A549 (cell line): ENCODE data around the gene MUC4.

Experiments used
- CEBPB ChIP-seq, 2 experiments: fragments of >200 bp in 1 of 2; sonication (Bioruptor Twin) in 1 of 2; formaldehyde crosslinking in 1 of 2; IDR thresholded peaks; 2 replicates each; pipeline ENCODE4 v1.6.1; 2012 to 2016
- EP300 ChIP-seq, 2 experiments: fragments of >200 bp; sonication (Bioruptor Twin); formaldehyde crosslinking; IDR thresholded peaks; 2 replicates in 1 of 2; 3 replicates in 1 of 2; pipeline ENCODE4 v1.6.1; 2016 to 2017
- JUN ChIP-seq, 2 experiments: fragments of >200 bp; sonication (Bioruptor Twin); formaldehyde crosslinking; IDR thresholded peaks; 2 replicates in 1 of 2; 3 replicates in 1 of 2; pipeline ENCODE4 v1.6.1; 2016 to 2017
- MAFK ChIP-seq: fragments of 450-650 bp; IDR thresholded peaks from 2 replicates; pipeline ENCODE4 v1.6.1; 2014; ENCODE audit not compliant: partially characterized antibody
- MAZ ChIP-seq: fragments of 150-350 bp; IDR thresholded peaks from 2 replicates; pipeline ENCODE4 v1.6.1; 2014; ENCODE audit warnings: antibody characterized with exemption, low read depth, low read length, borderline replicate concordance
- NR3C1 ChIP-seq: fragments of >200 bp; sonication (Bioruptor Twin); formaldehyde crosslinking; IDR thresholded peaks from 3 replicates; pipeline ENCODE4 v1.6.1; 2017
- POLR2A ChIP-seq: IDR thresholded peaks from 2 replicates; pipeline ENCODE4 v1.6.1; 2012; ENCODE audit warnings: mild to moderate bottlenecking, low read length
- RFX5 ChIP-seq: fragments of 450-650 bp; IDR thresholded peaks from 2 replicates; pipeline ENCODE4 v1.7.1; 2014; ENCODE audit warnings: antibody characterized with exemption, mild to moderate bottlenecking, moderate library complexity
- TFCP2L1 ChIP-seq: fragments of 250-450 bp; sonication (Bioruptor Pico); IDR thresholded peaks from 2 replicates; pipeline ENCODE4 v1.5.0; 2021; ENCODE audit warnings: mild to moderate bottlenecking
- ZFP36 ChIP-seq: fragments of 450-650 bp; IDR thresholded peaks from 2 replicates; pipeline ENCODE4 v1.6.1; 2014; ENCODE audit warnings: borderline replicate concordance; ENCODE audit not compliant: partially characterized antibody
- TF ChIP-seq, protein P1 (sequence below): fragments of >200 bp; sonication (Bioruptor Twin); formaldehyde crosslinking; IDR thresholded peaks from 3 replicates; pipeline ENCODE4 v1.5.1; 2016
- TF ChIP-seq, protein P2 (sequence below): fragments of 250-450 bp; sonication (Bioruptor Pico); IDR thresholded peaks from 2 replicates; pipeline ENCODE4 v1.5.0; 2021; ENCODE audit warnings: mild to moderate bottlenecking, moderate library complexity, borderline replicate concordance
- TF ChIP-seq, protein P3 (sequence below): fragments of 150-350 bp; IDR thresholded peaks from 2 replicates; pipeline ENCODE4 v1.6.1; 2014; ENCODE audit warnings: low read depth, mild to moderate bottlenecking, low read length

DNA sequence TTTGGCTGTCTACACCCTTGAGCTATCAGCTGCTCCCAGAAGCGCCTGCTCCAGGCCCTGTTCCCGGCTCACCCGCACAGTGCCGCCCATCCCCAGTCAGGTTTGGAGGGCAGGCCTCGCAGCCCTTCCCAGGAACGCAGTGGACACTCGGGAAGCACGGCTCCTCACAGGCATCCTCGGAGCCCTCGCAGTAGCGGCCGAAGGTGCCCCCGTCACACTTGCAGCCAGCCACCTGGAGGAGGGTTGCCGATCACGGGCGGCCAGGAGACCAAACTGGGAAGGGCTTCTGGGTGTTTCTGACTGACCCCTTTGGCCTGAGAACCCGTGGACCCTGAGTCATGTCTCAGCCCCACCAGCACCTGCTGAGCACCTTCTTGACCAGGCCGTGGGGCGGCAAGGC, 57.6 kb downstream of the MUC4 start:
- TF ChIP-seq ZFP36 (no peak), EP300 (IDR thresholded peaks at IDR 0.05) (no peak), JUN (IDR thresholded peaks at IDR 0.05) (no peak), POLR2A (no peak), RFX5 (no peak), MAFK (no peak), NR3C1 (no peak), MAZ (no peak), TFCP2L1 (no peak), CEBPB (IDR thresholded peaks at IDR 0.05) (no peak)
- TF ChIP-seq, protein P1, sequence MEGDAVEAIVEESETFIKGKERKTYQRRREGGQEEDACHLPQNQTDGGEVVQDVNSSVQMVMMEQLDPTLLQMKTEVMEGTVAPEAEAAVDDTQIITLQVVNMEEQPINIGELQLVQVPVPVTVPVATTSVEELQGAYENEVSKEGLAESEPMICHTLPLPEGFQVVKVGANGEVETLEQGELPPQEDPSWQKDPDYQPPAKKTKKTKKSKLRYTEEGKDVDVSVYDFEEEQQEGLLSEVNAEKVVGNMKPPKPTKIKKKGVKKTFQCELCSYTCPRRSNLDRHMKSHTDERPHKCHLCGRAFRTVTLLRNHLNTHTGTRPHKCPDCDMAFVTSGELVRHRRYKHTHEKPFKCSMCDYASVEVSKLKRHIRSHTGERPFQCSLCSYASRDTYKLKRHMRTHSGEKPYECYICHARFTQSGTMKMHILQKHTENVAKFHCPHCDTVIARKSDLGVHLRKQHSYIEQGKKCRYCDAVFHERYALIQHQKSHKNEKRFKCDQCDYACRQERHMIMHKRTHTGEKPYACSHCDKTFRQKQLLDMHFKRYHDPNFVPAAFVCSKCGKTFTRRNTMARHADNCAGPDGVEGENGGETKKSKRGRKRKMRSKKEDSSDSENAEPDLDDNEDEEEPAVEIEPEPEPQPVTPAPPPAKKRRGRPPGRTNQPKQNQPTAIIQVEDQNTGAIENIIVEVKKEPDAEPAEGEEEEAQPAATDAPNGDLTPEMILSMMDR: no peak
- TF ChIP-seq, protein P2, sequence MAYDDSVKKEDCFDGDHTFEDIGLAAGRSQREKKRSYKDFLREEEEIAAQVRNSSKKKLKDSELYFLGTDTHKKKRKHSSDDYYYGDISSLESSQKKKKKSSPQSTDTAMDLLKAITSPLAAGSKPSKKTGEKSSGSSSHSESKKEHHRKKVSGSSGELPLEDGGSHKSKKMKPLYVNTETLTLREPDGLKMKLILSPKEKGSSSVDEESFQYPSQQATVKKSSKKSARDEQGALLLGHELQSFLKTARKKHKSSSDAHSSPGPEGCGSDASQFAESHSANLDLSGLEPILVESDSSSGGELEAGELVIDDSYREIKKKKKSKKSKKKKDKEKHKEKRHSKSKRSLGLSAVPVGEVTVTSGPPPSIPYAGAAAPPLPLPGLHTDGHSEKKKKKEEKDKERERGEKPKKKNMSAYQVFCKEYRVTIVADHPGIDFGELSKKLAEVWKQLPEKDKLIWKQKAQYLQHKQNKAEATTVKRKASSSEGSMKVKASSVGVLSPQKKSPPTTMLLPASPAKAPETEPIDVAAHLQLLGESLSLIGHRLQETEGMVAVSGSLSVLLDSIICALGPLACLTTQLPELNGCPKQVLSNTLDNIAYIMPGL (CRISPR knock-in tag): no peak
- TF ChIP-seq, protein P3, sequence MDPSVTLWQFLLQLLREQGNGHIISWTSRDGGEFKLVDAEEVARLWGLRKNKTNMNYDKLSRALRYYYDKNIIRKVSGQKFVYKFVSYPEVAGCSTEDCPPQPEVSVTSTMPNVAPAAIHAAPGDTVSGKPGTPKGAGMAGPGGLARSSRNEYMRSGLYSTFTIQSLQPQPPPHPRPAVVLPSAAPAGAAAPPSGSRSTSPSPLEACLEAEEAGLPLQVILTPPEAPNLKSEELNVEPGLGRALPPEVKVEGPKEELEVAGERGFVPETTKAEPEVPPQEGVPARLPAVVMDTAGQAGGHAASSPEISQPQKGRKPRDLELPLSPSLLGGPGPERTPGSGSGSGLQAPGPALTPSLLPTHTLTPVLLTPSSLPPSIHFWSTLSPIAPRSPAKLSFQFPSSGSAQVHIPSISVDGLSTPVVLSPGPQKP: no peak
